Right hindlimb (tissue), 1 donor: ENCODE results near the gene TMEM181.
"Not testable (repeated sequence)": the region's sequence is repeated elsewhere in the genome, so short reads cannot be mapped to it uniquely, and the experiment has no call there.

Source experiments
- DNase-seq: peaks from one replicate; pipeline ENCODE4 v3.0.0-alpha.2; 2018

Gene TMEM181

GRCh38 chr6:158624684-158625682, 65.1 kb downstream of the TMEM181 start:
- no peak for DNase-seq

GRCh38 chr6:158625881-158626305, 66.0 kb downstream of the TMEM181 start:
- DNase-seq, result no peak

- no peak for DNase-seq
Observed at GRCh38 chr6:158626360-158627167, 66.7 kb downstream of the TMEM181 start.

- DNase-seq, result no peak
Observed at GRCh38 chr6:158627168-158627939, 67.5 kb downstream of the TMEM181 start.

GRCh38 chr6:158627940-158628211, 68.0 kb downstream of the TMEM181 start:
- DNase-seq, result no peak

GRCh38 chr6:158628542-158628941, 68.7 kb downstream of the TMEM181 start:
- no peak for DNase-seq

- no peak for DNase-seq
Observed at GRCh38 chr6:158629367-158630221, 69.7 kb downstream of the TMEM181 start.

GRCh38 chr6:158630938-158631616, 71.2 kb downstream of the TMEM181 start:
- peak; percentile 57 for DNase-seq

GRCh38 chr6:158631678-158632537, 72.0 kb downstream of the TMEM181 start:
- peak; percentile 59 for DNase-seq

GRCh38 chr6:158632538-158633119, 72.7 kb downstream of the TMEM181 start:
- DNase-seq, result not testable (repeated sequence)

- no peak for DNase-seq
Observed at GRCh38 chr6:158633127-158633526, 73.2 kb downstream of the TMEM181 start.

GRCh38 chr6:158634695-158635426, 75.0 kb downstream of the TMEM181 start:
- DNase-seq, result no peak

GRCh38 chr6:158635427-158636073, 75.7 kb downstream of the TMEM181 start:
- no peak for DNase-seq

- no peak for DNase-seq
Observed at GRCh38 chr6:158636778-158637177, 76.9 kb downstream of the TMEM181 start.

GRCh38 chr6:158638324-158638854, 78.5 kb downstream of the TMEM181 start:
- DNase-seq, result no peak

- no peak for DNase-seq
Observed at GRCh38 chr6:158639056-158639455, 79.2 kb downstream of the TMEM181 start.

GRCh38 chr6:158640519-158640918, 80.6 kb downstream of the TMEM181 start:
- DNase-seq, result no peak

GRCh38 chr6:158642097-158642601, 82.3 kb downstream of the TMEM181 start:
- no peak for DNase-seq
